Brain microvascular endothelial cell (primary cell): ENCODE measurements around the gene CORO7.

ENCODE experiments used
- DNase-seq: peaks from one replicate; pipeline ENCODE4 v3.0.0-alpha.2; 2020
- H3K27ac ChIP-seq: fragments of 250-450 bp; sonication (Bioruptor Pico); 2 replicates; pipeline ENCODE4 v1.5.1; 2020; ENCODE audit warnings: mild to moderate bottlenecking, moderate library complexity
- H3K27me3 ChIP-seq: fragments of 250-450 bp; sonication (Bioruptor Pico); replicated peaks from 2 replicates; pipeline ENCODE4 v1.5.1; 2020; ENCODE audit warnings: mild to moderate bottlenecking
- H3K36me3 ChIP-seq: fragments of 250-450 bp; sonication (Bioruptor Pico); replicated peaks from 2 replicates; pipeline ENCODE4 v1.5.1; 2020; ENCODE audit warnings: mild to moderate bottlenecking
- H3K4me3 ChIP-seq: 2 replicates; pipeline ENCODE4 v1.5.1; 2011; ENCODE audit warnings: low read depth, mild to moderate bottlenecking, control low read depth, low read length, moderate library complexity
- in situ Hi-C: cut with HindIII; loops from 2 replicates; pipeline ENCODE4 v1.10.0; 2017; ENCODE audit warnings: low sequenced_read_pairs, low pct_ligation_motif_present
- TF ChIP-seq, protein P1 (sequence below): IDR thresholded peaks from 2 replicates; pipeline ENCODE4 v1.5.1; 2011; ENCODE audit warnings: low read depth, mild to moderate bottlenecking, moderate library complexity, low read length, control low read depth, inconsistent platforms; ENCODE audit errors: missing control alignments

Gene CORO7

DNA sequence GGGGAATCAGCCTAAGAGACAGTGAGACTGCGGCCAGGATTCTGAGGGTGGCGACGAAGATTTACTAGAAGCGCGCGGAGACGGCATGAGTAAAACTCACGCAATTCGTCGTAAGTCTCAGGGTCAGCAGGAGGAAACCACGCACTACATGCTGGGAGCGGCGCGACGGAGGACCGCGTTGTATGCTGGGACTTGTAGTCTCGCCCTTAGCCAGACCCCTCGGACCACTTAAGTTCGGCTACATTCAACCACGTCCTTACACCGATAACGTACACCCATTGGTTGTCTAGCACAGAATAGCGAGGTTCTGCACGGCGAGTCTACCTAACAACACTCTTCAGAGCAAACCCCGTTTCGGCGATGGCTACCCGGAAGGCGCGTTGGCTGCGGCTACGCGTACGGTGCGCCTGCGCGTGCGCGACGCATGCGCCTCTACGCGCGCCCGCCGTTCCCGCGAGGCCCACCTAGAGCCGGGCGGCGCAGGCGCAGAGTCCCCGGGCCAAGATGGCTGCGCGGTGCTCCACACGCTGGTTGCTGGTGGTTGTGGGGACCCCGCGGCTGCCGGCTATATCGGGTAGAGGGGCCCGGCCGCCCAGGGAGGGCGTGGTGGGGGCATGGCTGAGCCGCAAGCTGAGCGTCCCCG, 9.1 kb upstream of the CORO7 start, which contains the start of gene DNAJA3:
DNAJA3 (plus strand) TSS at position 491 of the 643 bp plus-strand sequence; CDS start at position 505, 14 bp downstream.
- DNase-seq = peak; percentile 93

DNA sequence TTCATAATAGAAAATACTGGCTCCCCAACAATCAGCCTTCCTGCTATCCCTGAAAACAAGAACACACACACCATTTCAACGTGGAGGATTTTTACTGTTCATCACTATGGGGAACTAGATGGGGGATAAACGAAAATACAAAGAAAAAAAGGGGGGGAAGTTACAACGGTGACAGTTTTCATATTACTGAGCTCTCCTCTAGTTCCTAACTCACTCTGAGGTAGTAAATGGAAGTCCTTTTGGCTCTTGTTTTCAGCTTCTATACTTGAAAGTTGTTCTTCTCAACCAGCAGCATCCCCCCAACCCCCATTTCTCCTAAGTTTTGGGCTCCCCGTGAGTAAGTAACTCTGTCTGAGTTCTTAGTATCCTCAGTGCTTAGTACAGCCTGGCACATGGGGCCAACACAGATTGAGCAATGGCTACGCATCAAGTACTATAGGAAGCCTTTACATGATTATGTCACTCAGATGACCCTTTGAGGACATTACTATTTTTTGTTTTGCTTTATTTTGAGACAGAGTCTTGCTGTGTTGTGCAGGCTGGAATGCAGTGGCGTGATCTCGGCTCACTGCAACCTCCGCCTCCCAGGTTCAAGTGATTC, 4.2 kb upstream of the CORO7 start:
- H3K27ac ChIP-seq = no peak overlapping the region
- no peak for DNase-seq
- no peaks in the 10 kb centered on the region for H3K27me3 ChIP-seq
- H3K4me3 ChIP-seq = no peak overlapping the region
- in situ Hi-C loops = no loop called here
- TF ChIP-seq, protein P1, sequence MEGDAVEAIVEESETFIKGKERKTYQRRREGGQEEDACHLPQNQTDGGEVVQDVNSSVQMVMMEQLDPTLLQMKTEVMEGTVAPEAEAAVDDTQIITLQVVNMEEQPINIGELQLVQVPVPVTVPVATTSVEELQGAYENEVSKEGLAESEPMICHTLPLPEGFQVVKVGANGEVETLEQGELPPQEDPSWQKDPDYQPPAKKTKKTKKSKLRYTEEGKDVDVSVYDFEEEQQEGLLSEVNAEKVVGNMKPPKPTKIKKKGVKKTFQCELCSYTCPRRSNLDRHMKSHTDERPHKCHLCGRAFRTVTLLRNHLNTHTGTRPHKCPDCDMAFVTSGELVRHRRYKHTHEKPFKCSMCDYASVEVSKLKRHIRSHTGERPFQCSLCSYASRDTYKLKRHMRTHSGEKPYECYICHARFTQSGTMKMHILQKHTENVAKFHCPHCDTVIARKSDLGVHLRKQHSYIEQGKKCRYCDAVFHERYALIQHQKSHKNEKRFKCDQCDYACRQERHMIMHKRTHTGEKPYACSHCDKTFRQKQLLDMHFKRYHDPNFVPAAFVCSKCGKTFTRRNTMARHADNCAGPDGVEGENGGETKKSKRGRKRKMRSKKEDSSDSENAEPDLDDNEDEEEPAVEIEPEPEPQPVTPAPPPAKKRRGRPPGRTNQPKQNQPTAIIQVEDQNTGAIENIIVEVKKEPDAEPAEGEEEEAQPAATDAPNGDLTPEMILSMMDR = no peak
- no peaks in the 10 kb centered on the region for H3K36me3 ChIP-seq

More for the DNA sequence above, 9.1 kb upstream of the CORO7 start, which contains the start of gene DNAJA3:
- Histone ChIP-seq H3K4me3 (peak within 1 kb of the TSS; percentile 98), H3K27me3 (no peaks in the 10 kb centered on the region), H3K36me3 (peaks cover 8% of the 10 kb centered on the region), H3K27ac (peak within 1 kb of the TSS; percentile 99)
- in situ Hi-C loops = no loop called here
- TF ChIP-seq, protein P1 = no peak

DNA sequence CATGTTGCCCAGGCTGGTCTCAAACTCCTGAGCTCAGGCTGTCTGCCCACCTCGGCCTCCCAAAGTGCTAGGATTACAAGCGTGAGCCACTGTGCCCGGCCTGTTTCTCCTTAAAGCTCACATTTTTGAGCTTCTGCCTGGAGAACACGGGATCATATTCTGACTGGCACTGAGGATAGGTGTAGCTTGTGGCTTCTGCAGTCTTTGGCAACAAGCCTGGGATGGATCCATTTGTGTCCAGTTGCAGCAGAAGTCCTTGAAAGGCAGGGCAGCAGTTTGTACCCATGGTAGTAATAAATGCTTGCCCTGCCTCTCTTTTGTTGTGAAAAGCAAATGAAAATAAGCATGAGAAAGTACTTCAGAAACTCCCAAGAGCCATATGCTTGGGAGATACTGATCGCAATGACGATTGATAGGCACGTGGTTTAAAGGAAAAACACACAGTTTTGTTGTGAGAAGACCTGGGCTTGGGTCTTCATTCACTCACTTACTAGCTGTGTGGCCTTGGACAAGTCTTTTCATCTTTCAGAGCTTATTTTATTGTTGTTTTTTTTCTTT, 3.1 kb upstream of the CORO7 start:
- Histone ChIP-seq H3K36me3 (no peaks in the 10 kb centered on the region), H3K4me3 (no peak overlapping the region), H3K27ac (no peak overlapping the region), H3K27me3 (no peaks in the 10 kb centered on the region)
- no peak for DNase-seq
- TF ChIP-seq, protein P1 = no peak
- in situ Hi-C loops = no loop called here

DNA sequence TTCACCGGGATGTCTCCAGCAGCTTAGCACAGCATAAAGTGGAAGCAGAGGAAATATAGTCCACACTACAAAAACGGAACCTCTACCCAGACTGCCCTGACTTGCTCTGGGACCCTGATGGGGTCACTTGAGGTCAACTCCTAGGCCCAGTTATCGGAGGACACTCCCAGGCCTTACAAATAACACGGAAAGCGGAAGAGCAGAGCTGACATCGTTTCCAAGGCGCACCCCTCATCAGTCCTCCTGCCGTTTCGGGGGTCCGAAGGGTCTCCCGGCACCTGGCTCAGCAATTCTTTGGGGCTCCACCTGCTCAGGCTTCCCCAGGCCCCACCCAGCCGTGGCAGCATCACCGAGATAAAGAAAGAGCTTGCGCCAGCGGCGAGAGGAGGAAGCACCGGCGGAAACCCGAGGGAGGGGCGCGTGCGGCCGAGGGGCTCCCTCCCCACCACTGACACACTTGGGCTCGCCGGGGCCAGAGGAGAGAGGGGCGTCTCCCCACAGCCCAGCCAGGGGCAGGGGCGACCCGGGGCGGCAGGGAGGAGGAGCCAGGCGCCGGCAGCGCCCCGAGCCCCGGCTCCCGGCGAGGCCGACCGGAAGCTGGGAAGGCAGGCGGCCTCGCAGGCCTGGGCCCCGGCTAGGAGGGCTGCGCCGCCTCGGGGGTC, 727 bp downstream of the CORO7 start:
- TF ChIP-seq, protein P1 = peak; percentile 6
- H3K36me3 ChIP-seq = no peaks in the 10 kb centered on the region
- DNase-seq = no peak
- H3K4me3 ChIP-seq = peak overlapping the region; percentile 70
- peak overlapping the region; percentile 31 for H3K27ac ChIP-seq
- H3K27me3 ChIP-seq = no peaks in the 10 kb centered on the region
- in situ Hi-C loops = no loop called here

DNA sequence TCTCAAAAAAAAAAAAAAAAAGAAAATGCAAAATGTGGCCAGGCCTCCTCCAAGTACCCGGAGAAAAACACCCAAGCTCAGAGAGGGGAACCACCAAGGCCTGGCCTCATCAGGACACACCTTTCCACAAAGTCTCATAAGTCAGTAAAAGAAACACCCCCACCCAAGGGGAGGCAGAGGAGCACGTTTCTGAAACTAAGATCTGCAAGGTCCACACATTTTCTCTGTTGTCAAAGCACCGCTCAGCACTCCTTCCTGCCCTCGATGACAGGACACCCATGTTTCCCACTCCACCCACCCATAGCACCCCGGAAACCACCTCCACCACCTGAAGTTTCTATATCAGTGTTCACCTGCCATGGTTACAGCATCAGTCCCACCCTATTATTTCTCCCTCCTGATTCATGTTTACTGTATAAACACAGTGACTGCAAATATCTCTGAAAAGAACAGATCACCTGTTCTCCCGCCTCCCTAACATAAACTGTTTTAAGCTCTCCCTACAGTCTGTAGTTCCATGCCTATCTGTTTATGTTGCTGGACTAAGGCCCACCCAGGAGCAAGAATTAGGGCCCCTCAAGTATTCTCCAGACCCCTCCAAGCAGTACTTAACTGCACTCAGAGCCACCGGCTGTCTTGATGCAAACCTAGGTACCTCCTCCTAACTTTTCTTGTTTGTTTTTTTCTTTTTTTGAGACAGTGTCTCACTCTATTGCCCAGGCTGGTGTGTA, 2.0 kb downstream of the CORO7 start:
- in situ Hi-C loops = no loop called here
- no peak overlapping the region for H3K4me3 ChIP-seq
- peaks cover 6% of the 10 kb centered on the region for H3K36me3 ChIP-seq
- H3K27me3 ChIP-seq = no peaks in the 10 kb centered on the region
- TF ChIP-seq, protein P1 = no peak
- no peak for DNase-seq
- H3K27ac ChIP-seq = no peak overlapping the region
